HepG2 (cell line): Measurements from ENCODE around the gene TUBA4A. TPM values are rescaled to one million over a fixed set of nuclear protein-coding genes. Genes with fewer than 3 reads are reported as not detected.

Source experiments
- ATAC-seq: fragments of 200-7000 bp; cut with Tn5 transposase; 3 replicates; pipeline ENCODE4 v1.9.1; 2020; ENCODE audit warnings: mild to moderate bottlenecking, moderate library complexity
- BruUV-seq: library from RNA; stranded (reverse); fragments of 400-500 nt; replicated peaks from 2 replicates; lab custom pipeline; 2021; lab: Mats Ljungman, UMichigan
- CTCF ChIA-PET: fragments of 300-600 bp; formaldehyde crosslinking; extraction: SDS; loops from one replicate; lab custom pipeline; 2021; ENCODE audit warnings: low total read pairs, inconsistent platforms, low intra/inter-chr PET ratio; lab: Yijun Ruan, JAX
- POLR2A ChIA-PET: fragments of 350-600 bp; sonication (Branson Sonifier 250); formaldehyde crosslinking; loops from one replicate; lab custom pipeline; 2020; ENCODE audit warnings: antibody characterized with exemption, inconsistent platforms; lab: Yijun Ruan, JAX
- DNase-seq: peaks from one replicate; pipeline ENCODE4 v3.0.0-alpha.2; 2015; ENCODE audit warnings: low spot score
- FAIRE-seq: peaks from 3 replicates; lab custom pipeline; 2011; peaks lifted over from hg19 to GRCh38; lab: Jason Lieb, UNC
- H2AFZ ChIP-seq: one replicate; pipeline ENCODE4 v1.6.1; 2011; ENCODE audit warnings: low read length, inconsistent platforms
- H3K27ac ChIP-seq: fragments of 300-600 bp; 3 replicates; pipeline ENCODE4 v1.8.0; 2011; ENCODE audit warnings: mixed run types, mild to moderate bottlenecking, mixed read lengths, low read length, inconsistent platforms; ENCODE audit not compliant: insufficient read depth; ENCODE audit errors: extremely low read length
- H3K27me3 ChIP-seq, 2 experiments: fragments of 200-600 bp in 1 of 2; 2 replicates in 1 of 2; 3 replicates in 1 of 2; pipeline versions ENCODE4 v1.6.0 to v1.8.0; 2011; ENCODE audit warnings: low read length in 2 of 2, mild to moderate bottlenecking in 2 of 2, moderate library complexity in 2 of 2, inconsistent platforms in 1 of 2; ENCODE audit not compliant: insufficient read depth in 2 of 2, control insufficient read depth in 1 of 2
- H3K36me3 ChIP-seq, 2 experiments: fragments of 200-600 bp in 1 of 2; replicated peaks in 1 of 2; 2 replicates in 1 of 2; 3 replicates in 1 of 2; pipeline versions ENCODE4 v1.5.1 to v1.8.0; 2011; ENCODE audit warnings: low read length in 2 of 2, inconsistent platforms in 1 of 2; ENCODE audit not compliant: insufficient read depth in 2 of 2, control insufficient read depth in 1 of 2
- H3K4me1 ChIP-seq: 2 replicates; pipeline ENCODE4 v1.5.1; 2012; ENCODE audit warnings: low read length, inconsistent platforms; ENCODE audit not compliant: insufficient read depth
- H3K4me2 ChIP-seq: 2 replicates; pipeline ENCODE4 v1.6.0; 2011; ENCODE audit warnings: low read depth, low read length, inconsistent platforms
- H3K4me3 ChIP-seq, 3 experiments: fragments of 200-600 bp in 1 of 3; sonication (generic), shearing (Covaris generic) in 1 of 3; replicated peaks in 1 of 3; 2 replicates each; pipeline ENCODE4 v1.5.1; 2011 to 2016; ENCODE audit warnings: low read length in 3 of 3, inconsistent platforms in 2 of 3, low read depth in 2 of 3, mild to moderate bottlenecking in 2 of 3, control low read depth in 1 of 3, mixed read lengths in 1 of 3; ENCODE audit not compliant: insufficient read depth in 1 of 3
- H3K79me2 ChIP-seq: one replicate; pipeline ENCODE4 v1.6.1; 2011; ENCODE audit warnings: low read length, inconsistent platforms; ENCODE audit not compliant: insufficient read depth
- H3K9ac ChIP-seq: 2 replicates; pipeline ENCODE4 v1.6.0; 2011; ENCODE audit warnings: mild to moderate bottlenecking, low read depth, low read length, inconsistent platforms; ENCODE audit not compliant: insufficient read depth
- H3K9me3 ChIP-seq: 2 replicates; pipeline ENCODE4 v1.5.1; 2012; ENCODE audit warnings: mild to moderate bottlenecking, low read length
- H4K20me1 ChIP-seq: 2 replicates; pipeline ENCODE4 v1.6.0; 2011; ENCODE audit warnings: inconsistent platforms, mild to moderate bottlenecking, low read length, moderate library complexity; ENCODE audit not compliant: insufficient read depth
- FOXK2 ChIP-seq: fragments of 450-650 bp; IDR thresholded peaks from 2 replicates; pipeline ENCODE4 v1.6.1; 2016
- LCORL ChIP-seq, 2 experiments: fragments of 450-650 bp in 1 of 2; sonication (generic) in 1 of 2; formaldehyde crosslinking in 1 of 2; IDR thresholded peaks; 2 replicates each; pipeline versions ENCODE4 v1.5.0 to v1.6.1; 2017 to 2020; ENCODE audit warnings: antibody characterized with exemption in 1 of 2, missing genetic modification reagents in 1 of 2
- MED13 ChIP-seq: sonication (generic); formaldehyde crosslinking; IDR thresholded peaks from 2 replicates; pipeline ENCODE4 v1.5.0; 2020; ENCODE audit warnings: missing genetic modification reagents
- NFATC3 ChIP-seq: sonication (generic); formaldehyde crosslinking; IDR thresholded peaks from 2 replicates; pipeline ENCODE4 v1.5.1; 2020; ENCODE audit warnings: mild to moderate bottlenecking, missing genetic modification reagents
- RAD51 ChIP-seq: fragments of 450-650 bp; IDR thresholded peaks from 2 replicates; pipeline ENCODE4 v1.6.1; 2016; ENCODE audit warnings: borderline replicate concordance
- SRF ChIP-seq: IDR thresholded peaks from 2 replicates; pipeline ENCODE4 v1.6.1; 2011; ENCODE audit warnings: mild to moderate bottlenecking, low read depth, low read length, moderate library complexity
- TBP ChIP-seq: sonication (generic); formaldehyde crosslinking; IDR thresholded peaks from 2 replicates; pipeline ENCODE4 v1.5.0; 2020; ENCODE audit warnings: missing genetic modification reagents
- TIGD3 ChIP-seq: sonication (generic); formaldehyde crosslinking; IDR thresholded peaks from 2 replicates; pipeline ENCODE4 v1.5.1; 2020; ENCODE audit warnings: mild to moderate bottlenecking, missing genetic modification reagents, borderline replicate concordance
- ZBTB21 ChIP-seq: sonication (generic); formaldehyde crosslinking; IDR thresholded peaks from 2 replicates; pipeline ENCODE4 v1.4.0; 2020; ENCODE audit warnings: missing genetic modification reagents
- ZFP41 ChIP-seq: sonication (generic); formaldehyde crosslinking; IDR thresholded peaks from 2 replicates; pipeline ENCODE4 v1.4.0; 2020; ENCODE audit warnings: mild to moderate bottlenecking, missing genetic modification reagents, borderline replicate concordance
- ZMYM3 ChIP-seq: sonication (generic); formaldehyde crosslinking; IDR thresholded peaks from 2 replicates; pipeline ENCODE4 v1.5.1; 2020; ENCODE audit warnings: mild to moderate bottlenecking, missing genetic modification reagents
- ZNF562 ChIP-seq: sonication (generic); formaldehyde crosslinking; IDR thresholded peaks from 2 replicates; pipeline ENCODE4 v1.8.0; 2022; ENCODE audit warnings: missing genetic modification reagents, borderline replicate concordance
- ZNF615 ChIP-seq: sonication (generic); formaldehyde crosslinking; IDR thresholded peaks from 2 replicates; pipeline ENCODE4 v1.5.0; 2020; ENCODE audit warnings: mild to moderate bottlenecking, missing genetic modification reagents, borderline replicate concordance
- ZNF775 ChIP-seq: sonication (generic); formaldehyde crosslinking; IDR thresholded peaks from 2 replicates; pipeline ENCODE4 v1.4.0; 2020; ENCODE audit warnings: missing genetic modification reagents, mild to moderate bottlenecking, moderate library complexity, borderline replicate concordance
- ZNF782 ChIP-seq: sonication (generic); formaldehyde crosslinking; IDR thresholded peaks from 2 replicates; pipeline ENCODE4 v1.4.0; 2020; ENCODE audit warnings: missing genetic modification reagents, mild to moderate bottlenecking, borderline replicate concordance
- ZNF790 ChIP-seq: sonication (generic); formaldehyde crosslinking; IDR thresholded peaks from 2 replicates; pipeline ENCODE4 v1.8.0; 2022; ENCODE audit warnings: missing genetic modification reagents, mild to moderate bottlenecking, borderline replicate concordance
- WGBS: methylation state at CpG from one replicate; pipeline ENCODE4 v1.1.6; 2017; ENCODE audit warnings: low lambda C conversion rate; 5-methylcytosine and 5-hydroxymethylcytosine counted together
- in situ Hi-C: cut with HindIII; loops from 2 replicates; pipeline ENCODE4 v1.10.0; 2017; ENCODE audit warnings: low pct_unique_long_range_greater_than_20kb; ENCODE audit not compliant: extremely low pct_ligation_motif_present
- intact Hi-C: fragments of 100-400 bp; cut with micrococcal nuclease; formaldehyde crosslinking; loops from one replicate; pipeline ENCODE4 v1.10.0; 2022; ENCODE audit not compliant: unreplicated experiment
- polyA plus RNA-seq, 8 experiments: library from polyadenylated mRNA; depleted of rRNA in 3 of 8; stranded (reverse) in 7 of 8; unstranded in 1 of 8; fragments of >200 nt; fragmentation: Illumina TruSeq in 4 of 8; extraction: Trizol in 4 of 8; gene quantifications; 2 replicates each; pipeline versions ENCODE4 v1.2.1 to v1.2.3, GENCODE V29; 2011 to 2016; ENCODE audit warnings: low read depth in 4 of 8, missing spikeins in 1 of 8, mixed read lengths in 1 of 8; ENCODE audit not compliant: insufficient read depth in 1 of 8
- total RNA-seq, 5 experiments: library from RNA; depleted of rRNA; stranded (reverse); fragments of >200 nt; fragmentation: Illumina TruSeq; extraction: Trizol; gene quantifications; 2 replicates each; pipeline ENCODE4 v1.2.3, GENCODE V29; 2016; ENCODE audit warnings: low read depth in 1 of 5
- TF ChIP-seq, protein P1 (sequence below): sonication (generic); formaldehyde crosslinking; IDR thresholded peaks from 2 replicates; pipeline ENCODE4 v1.4.0; 2020; ENCODE audit warnings: missing genetic modification reagents
- TF ChIP-seq, protein P2 (sequence below): sonication (generic); IDR thresholded peaks from 2 replicates; pipeline ENCODE4 v1.6.1; 2016; ENCODE audit warnings: low read depth, borderline replicate concordance

TUBA4A gene
- total and polyA plus RNA-seq, 2 of the 13 experiments (the other 11 are each of a cell fraction or from before 2014, with no cell fraction given): 1.3 to 12.7 TPM

GRCh38 chr2:219229305-219230058 lies 24.2 kb downstream of the TUBA4A start, which contains the start of the genes ANKZF1 and ATG9A (continued):
- TF ChIP-seq MED13: no peak
- TF ChIP-seq ZMYM3 (CRISPR knock-in tag): no peak
- no peak; the same call in 1 of the 2 replicates for TF ChIP-seq TBP (CRISPR knock-in tag)
- TF ChIP-seq, all 625 proteins: peak for 296

- in situ Hi-C loops (no loop called here), intact Hi-C loops (loop anchor here (1.0 kb wide), 5 partner anchors 11 to 66 kb away; partner anchors contain the start of genes ABCB6, GLB1L, STK16 and ZFAND2B)
- Histone ChIP-seq H3K36me3 (peaks cover 32 to 55% of the 10 kb centered on the region in 2 experiments), H3K79me2 (peaks cover 51% of the 10 kb centered on the region), H3K4me3 (peak overlapping the region; percentile 91 to 93 (median 93)), H3K4me1 (peaks cover 39% of the 10 kb centered on the region), H3K27me3 (no peaks in the 10 kb centered on the region; a peak in 1 of 5 replicates), H3K9ac (peak overlapping the region; percentile 91), H3K27ac (peak overlapping the region; percentile 81), H2AFZ (no peak overlapping the region), H3K9me3 (no peaks in the 10 kb centered on the region), H4K20me1 (no peaks in the 10 kb centered on the region), H3K4me2 (peak overlapping the region; percentile 91)
- no TSS peak for BruUV-seq
- ChIA-PET CTCF (interaction anchor here (1.2 to 2.3 kb wide), 2 partner anchors 66 to 70 kb away, joined by 3 to 15 read pairs; no protein-coding TSS in a partner anchor), POLR2A (interaction anchor here (1.0 to 6.6 kb wide), 17 partner anchors 10 to 159 kb away, joined by 3 to 80 read pairs (median 7); partner anchors contain the start of genes ABCB6, CNPPD1, DNAJB2 and DNPEP)
- ATAC-seq (peak; percentile 68), DNase-seq (no peak), FAIRE-seq (no peak)
- 1% methylated on average over 12 of the region's 19 CpGs for WGBS
- peak; percentile 74; the same call in 1 of the 2 replicates for TF ChIP-seq ZNF782
- TF ChIP-seq, protein P1, sequence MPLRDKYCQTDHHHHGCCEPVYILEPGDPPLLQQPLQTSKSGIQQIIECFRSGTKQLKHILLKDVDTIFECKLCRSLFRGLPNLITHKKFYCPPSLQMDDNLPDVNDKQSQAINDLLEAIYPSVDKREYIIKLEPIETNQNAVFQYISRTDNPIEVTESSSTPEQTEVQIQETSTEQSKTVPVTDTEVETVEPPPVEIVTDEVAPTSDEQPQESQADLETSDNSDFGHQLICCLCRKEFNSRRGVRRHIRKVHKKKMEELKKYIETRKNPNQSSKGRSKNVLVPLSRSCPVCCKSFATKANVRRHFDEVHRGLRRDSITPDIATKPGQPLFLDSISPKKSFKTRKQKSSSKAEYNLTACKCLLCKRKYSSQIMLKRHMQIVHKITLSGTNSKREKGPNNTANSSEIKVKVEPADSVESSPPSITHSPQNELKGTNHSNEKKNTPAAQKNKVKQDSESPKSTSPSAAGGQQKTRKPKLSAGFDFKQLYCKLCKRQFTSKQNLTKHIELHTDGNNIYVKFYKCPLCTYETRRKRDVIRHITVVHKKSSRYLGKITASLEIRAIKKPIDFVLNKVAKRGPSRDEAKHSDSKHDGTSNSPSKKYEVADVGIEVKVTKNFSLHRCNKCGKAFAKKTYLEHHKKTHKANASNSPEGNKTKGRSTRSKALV (CRISPR knock-in tag): no peak
- TF ChIP-seq TIGD3 (CRISPR knock-in tag): no peak
- no peak for TF ChIP-seq ZNF775 (CRISPR knock-in tag)
- TF ChIP-seq ZNF790: no peak
- TF ChIP-seq NFATC3 (CRISPR knock-in tag): no peak
- no peak for TF ChIP-seq LCORL (IDR thresholded peaks at IDR 0.05)
- 0 out of 2 replicates have a peak, but pooled peaks have one; percentile 13 for TF ChIP-seq LCORL (CRISPR knock-in tag; IDR thresholded peaks at IDR 0.05)
- no peak for TF ChIP-seq ZBTB21 (CRISPR knock-in tag)
- TF ChIP-seq ZNF615: peak; percentile 29; the same call in 1 of the 2 replicates
- no peak for TF ChIP-seq RAD51
- no peak for TF ChIP-seq ZNF562 (CRISPR knock-in tag)
- TF ChIP-seq ZFP41 (CRISPR knock-in tag): 0 out of 2 replicates have a peak, but pooled peaks have one; percentile 21
- TF ChIP-seq SRF: no peak
- TF ChIP-seq FOXK2: no peak
- TF ChIP-seq, protein P2, sequence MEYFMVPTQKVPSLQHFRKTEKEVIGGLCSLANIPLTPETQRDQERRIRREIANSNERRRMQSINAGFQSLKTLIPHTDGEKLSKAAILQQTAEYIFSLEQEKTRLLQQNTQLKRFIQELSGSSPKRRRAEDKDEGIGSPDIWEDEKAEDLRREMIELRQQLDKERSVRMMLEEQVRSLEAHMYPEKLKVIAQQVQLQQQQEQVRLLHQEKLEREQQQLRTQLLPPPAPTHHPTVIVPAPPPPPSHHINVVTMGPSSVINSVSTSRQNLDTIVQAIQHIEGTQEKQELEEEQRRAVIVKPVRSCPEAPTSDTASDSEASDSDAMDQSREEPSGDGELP: peak; percentile 63; the same call in 1 of the 2 replicates
Measured at GRCh38 chr2:219228911-219229304, 24.8 kb downstream of the TUBA4A start.
